Parathyroid adenoma (tissue), 2 donors: ENCODE measurements around the gene TNIP3.

ENCODE experiments used
- H2AFZ ChIP-seq: fragments of 300-600 bp; sonication (generic); one replicate; pipeline ENCODE4 v1.7.0; 2017; ENCODE audit warnings: antibody characterized with exemption, mild to moderate bottlenecking
- H3K27ac ChIP-seq: fragments of 300-600 bp; sonication (generic); one replicate; pipeline ENCODE4 v1.7.0; 2017
- H3K27me3 ChIP-seq: fragments of 300-600 bp; sonication (generic); one replicate; pipeline ENCODE4 v1.7.0; 2017; ENCODE audit warnings: low read length; ENCODE audit not compliant: control insufficient read depth, insufficient read depth
- H3K36me3 ChIP-seq: fragments of 300-600 bp; sonication (generic); one replicate; pipeline ENCODE4 v1.7.0; 2017; ENCODE audit warnings: low read length; ENCODE audit not compliant: control insufficient read depth, insufficient read depth
- H3K4me1 ChIP-seq: fragments of 300-600 bp; sonication (generic); one replicate; pipeline ENCODE4 v1.7.0; 2017; ENCODE audit warnings: control low read depth
- H3K4me2 ChIP-seq: fragments of 300-600 bp; sonication (generic); one replicate; pipeline ENCODE4 v1.7.0; 2017; ENCODE audit warnings: low read length
- H3K4me3 ChIP-seq: fragments of 300-600 bp; sonication (generic); one replicate; pipeline ENCODE4 v1.7.0; 2017; ENCODE audit warnings: low read depth, low read length
- H3K79me2 ChIP-seq: fragments of 300-600 bp; sonication (generic); one replicate; pipeline ENCODE4 v1.7.0; 2017; ENCODE audit warnings: control low read depth
- H3K9ac ChIP-seq: fragments of 300-600 bp; sonication (generic); one replicate; pipeline ENCODE4 v1.7.0; 2017; ENCODE audit warnings: mild to moderate bottlenecking
- H3K9me3 ChIP-seq: fragments of 300-600 bp; sonication (generic); one replicate; pipeline ENCODE4 v1.7.0; 2017; ENCODE audit warnings: low read length; ENCODE audit not compliant: control insufficient read depth
- CTCF ChIP-seq: fragments of 300-600 bp; sonication (generic); IDR thresholded peaks from one replicate; pipeline ENCODE4 v1.7.0; 2017; ENCODE audit warnings: antibody characterized with exemption, mild to moderate bottlenecking
- donor health status: primary hyperparathyroidism.

The TNIP3 gene

GRCh38 chr4:121155893-121156292, 8.2 kb downstream of the TNIP3 start:
- no peaks in the 10 kb centered on the region for H3K4me1 ChIP-seq
- no peak overlapping the region for H2AFZ ChIP-seq
- H3K36me3 ChIP-seq: no peaks in the 10 kb centered on the region
- no peaks in the 10 kb centered on the region for H3K9me3 ChIP-seq
- H3K27me3 ChIP-seq: no peaks in the 10 kb centered on the region
- no peak overlapping the region for H3K9ac ChIP-seq
- no peak overlapping the region for H3K4me2 ChIP-seq
- no peak for TF ChIP-seq CTCF
- H3K4me3 ChIP-seq: no peak overlapping the region
- no peak overlapping the region for H3K27ac ChIP-seq
- no peaks in the 10 kb centered on the region for H3K79me2 ChIP-seq

GRCh38 chr4:121154103-121154515, 10.0 kb downstream of the TNIP3 start:
- Histone ChIP-seq H3K4me3 (no peak overlapping the region), H3K4me1 (no peaks in the 10 kb centered on the region), H2AFZ (no peak overlapping the region), H3K27me3 (no peaks in the 10 kb centered on the region), H3K27ac (no peak overlapping the region), H3K36me3 (no peaks in the 10 kb centered on the region), H3K79me2 (no peaks in the 10 kb centered on the region), H3K4me2 (no peak overlapping the region), H3K9me3 (no peaks in the 10 kb centered on the region), H3K9ac (no peak overlapping the region)
- no peak for TF ChIP-seq CTCF

GRCh38 chr4:121151942-121152341, 12.2 kb downstream of the TNIP3 start:
- H3K36me3 ChIP-seq: no peaks in the 10 kb centered on the region
- H3K4me3 ChIP-seq: no peak overlapping the region
- H3K27me3 ChIP-seq: no peaks in the 10 kb centered on the region
- H3K79me2 ChIP-seq: no peaks in the 10 kb centered on the region
- no peak overlapping the region for H3K27ac ChIP-seq
- TF ChIP-seq CTCF: no peak
- H2AFZ ChIP-seq: no peak overlapping the region
- no peak overlapping the region for H3K4me2 ChIP-seq
- no peak overlapping the region for H3K9ac ChIP-seq
- H3K4me1 ChIP-seq: no peaks in the 10 kb centered on the region
- H3K9me3 ChIP-seq: no peaks in the 10 kb centered on the region

GRCh38 chr4:121150486-121150885, 13.6 kb downstream of the TNIP3 start:
- no peak for TF ChIP-seq CTCF
- no peak overlapping the region for H3K9ac ChIP-seq
- H3K4me2 ChIP-seq: no peak overlapping the region
- no peaks in the 10 kb centered on the region for H3K36me3 ChIP-seq
- no peak overlapping the region for H3K27ac ChIP-seq
- no peaks in the 10 kb centered on the region for H3K79me2 ChIP-seq
- H3K4me3 ChIP-seq: no peak overlapping the region
- no peaks in the 10 kb centered on the region for H3K9me3 ChIP-seq
- H2AFZ ChIP-seq: no peak overlapping the region
- no peaks in the 10 kb centered on the region for H3K27me3 ChIP-seq
- no peaks in the 10 kb centered on the region for H3K4me1 ChIP-seq

- H3K36me3 ChIP-seq: no peaks in the 10 kb centered on the region
- no peaks in the 10 kb centered on the region for H3K27me3 ChIP-seq
- H3K4me3 ChIP-seq: no peak overlapping the region
- H3K27ac ChIP-seq: no peak overlapping the region
- no peaks in the 10 kb centered on the region for H3K9me3 ChIP-seq
- no peaks in the 10 kb centered on the region for H3K79me2 ChIP-seq
- no peak for TF ChIP-seq CTCF
- no peaks in the 10 kb centered on the region for H3K4me1 ChIP-seq
- no peak overlapping the region for H3K4me2 ChIP-seq
- H3K9ac ChIP-seq: no peak overlapping the region
- H2AFZ ChIP-seq: no peak overlapping the region
Measured at GRCh38 chr4:121150003-121150402, 14.1 kb downstream of the TNIP3 start.
